ENCODE data around the gene LDLRAD4. TPM values are rescaled to one million over a fixed set of nuclear protein-coding genes. Genes with fewer than 3 reads are reported as not detected.

The LDLRAD4 gene
- total and polyA plus RNA-seq, 2 experiments from 2014 or later = 0.73 to 1.9 TPM

DNA sequence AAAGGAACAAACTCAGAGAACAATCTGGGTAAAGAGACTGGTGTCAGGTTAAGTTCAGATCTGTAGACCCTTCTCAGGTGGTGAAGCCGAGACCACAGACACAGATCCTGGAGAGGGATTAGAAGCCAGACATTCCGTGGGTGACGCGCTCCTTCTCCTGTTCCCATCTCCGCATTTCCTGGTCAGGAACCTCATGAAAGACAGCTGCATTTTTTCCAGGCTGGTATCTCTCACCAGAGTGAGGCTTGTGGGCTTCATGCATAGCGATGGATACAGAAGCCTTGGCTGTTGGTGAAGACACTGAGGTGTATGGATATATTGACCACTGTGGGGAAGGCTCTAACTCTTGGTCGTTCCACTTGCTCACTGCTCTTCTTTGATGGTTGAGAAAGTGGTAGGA is 355.2 kb downstream of the LDLRAD4 start (continued):
- no peak for TF ChIP-seq CREB1 (CRISPR knock-in tag; IDR thresholded peaks at IDR 0.05; ENCODE audit: low read depth)
- TF ChIP-seq, protein P1, sequence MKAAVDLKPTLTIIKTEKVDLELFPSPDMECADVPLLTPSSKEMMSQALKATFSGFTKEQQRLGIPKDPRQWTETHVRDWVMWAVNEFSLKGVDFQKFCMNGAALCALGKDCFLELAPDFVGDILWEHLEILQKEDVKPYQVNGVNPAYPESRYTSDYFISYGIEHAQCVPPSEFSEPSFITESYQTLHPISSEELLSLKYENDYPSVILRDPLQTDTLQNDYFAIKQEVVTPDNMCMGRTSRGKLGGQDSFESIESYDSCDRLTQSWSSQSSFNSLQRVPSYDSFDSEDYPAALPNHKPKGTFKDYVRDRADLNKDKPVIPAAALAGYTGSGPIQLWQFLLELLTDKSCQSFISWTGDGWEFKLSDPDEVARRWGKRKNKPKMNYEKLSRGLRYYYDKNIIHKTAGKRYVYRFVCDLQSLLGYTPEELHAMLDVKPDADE (IDR thresholded peaks at IDR 0.05) = no peak

DNA sequence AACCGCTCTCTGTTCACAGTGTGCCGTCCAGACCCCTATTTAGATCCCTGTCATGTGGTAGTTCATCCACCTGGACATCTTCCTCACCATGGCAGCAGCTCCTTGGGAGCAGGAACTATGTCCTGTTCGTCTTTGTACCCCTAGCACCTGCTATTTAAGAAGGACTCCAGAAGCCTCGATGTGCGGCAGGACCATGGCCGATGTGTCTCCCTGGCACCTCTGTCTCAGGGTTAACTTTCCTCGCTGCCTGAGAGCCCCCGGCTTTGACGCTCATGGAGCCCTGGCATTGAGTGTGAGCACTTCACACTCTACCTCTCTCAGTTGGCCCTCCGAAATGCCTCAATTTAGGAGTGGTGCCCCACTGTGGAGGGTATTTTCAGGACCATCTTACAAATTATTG is 355.8 kb downstream of the LDLRAD4 start:
- H3K4me2 ChIP-seq = no peak overlapping the region
- H3K4me3 Mint-ChIP-seq = no peak overlapping the region
- H3K9me2 ChIP-seq (ENCODE audit: insufficient read depth) = no peaks in the 10 kb centered on the region
- no peaks in the 10 kb centered on the region for H4K20me1 ChIP-seq (replicated peaks; ENCODE audit: insufficient read depth)
- H3K4me1 ChIP-seq (ENCODE audit: insufficient read depth) = no peaks in the 10 kb centered on the region
- ATAC-seq = no peak
- H3K36me3 Mint-ChIP-seq (ENCODE audit: low read depth) = no peaks in the 10 kb centered on the region
- H3K36me3 ChIP-seq (ENCODE audit: insufficient read depth) = no peaks in the 10 kb centered on the region
- peaks cover 2% of the 10 kb centered on the region for H3K27me3 Mint-ChIP-seq (ENCODE audit: insufficient read depth, low read depth, poor library complexity)
- no peaks in the 10 kb centered on the region for H3K4me1 Mint-ChIP-seq
- no peak overlapping the region for H3K27ac Mint-ChIP-seq
- H3F3A ChIP-seq (replicated peaks; ENCODE audit: low read depth) = no peaks in the 10 kb centered on the region
- no peaks in the 10 kb centered on the region for H3K79me2 ChIP-seq (replicated peaks; ENCODE audit: insufficient read depth)
- no peak for DNase-seq (ENCODE audit: low spot score)
- no peak overlapping the region for H3K4me3 ChIP-seq
- no peak overlapping the region for H2AFZ ChIP-seq
- H3K9me3 Mint-ChIP-seq = no peaks in the 10 kb centered on the region; the same call in 2 of the 3 replicates
- no peaks in the 10 kb centered on the region for H3K27me3 ChIP-seq (ENCODE audit: insufficient read depth)
- no peak overlapping the region for H3K27ac ChIP-seq (ENCODE audit: low read depth)
- no peak for TF ChIP-seq JUNB (IDR thresholded peaks at IDR 0.05; ENCODE audit: unreplicated experiment)
- TF ChIP-seq, protein P2, sequence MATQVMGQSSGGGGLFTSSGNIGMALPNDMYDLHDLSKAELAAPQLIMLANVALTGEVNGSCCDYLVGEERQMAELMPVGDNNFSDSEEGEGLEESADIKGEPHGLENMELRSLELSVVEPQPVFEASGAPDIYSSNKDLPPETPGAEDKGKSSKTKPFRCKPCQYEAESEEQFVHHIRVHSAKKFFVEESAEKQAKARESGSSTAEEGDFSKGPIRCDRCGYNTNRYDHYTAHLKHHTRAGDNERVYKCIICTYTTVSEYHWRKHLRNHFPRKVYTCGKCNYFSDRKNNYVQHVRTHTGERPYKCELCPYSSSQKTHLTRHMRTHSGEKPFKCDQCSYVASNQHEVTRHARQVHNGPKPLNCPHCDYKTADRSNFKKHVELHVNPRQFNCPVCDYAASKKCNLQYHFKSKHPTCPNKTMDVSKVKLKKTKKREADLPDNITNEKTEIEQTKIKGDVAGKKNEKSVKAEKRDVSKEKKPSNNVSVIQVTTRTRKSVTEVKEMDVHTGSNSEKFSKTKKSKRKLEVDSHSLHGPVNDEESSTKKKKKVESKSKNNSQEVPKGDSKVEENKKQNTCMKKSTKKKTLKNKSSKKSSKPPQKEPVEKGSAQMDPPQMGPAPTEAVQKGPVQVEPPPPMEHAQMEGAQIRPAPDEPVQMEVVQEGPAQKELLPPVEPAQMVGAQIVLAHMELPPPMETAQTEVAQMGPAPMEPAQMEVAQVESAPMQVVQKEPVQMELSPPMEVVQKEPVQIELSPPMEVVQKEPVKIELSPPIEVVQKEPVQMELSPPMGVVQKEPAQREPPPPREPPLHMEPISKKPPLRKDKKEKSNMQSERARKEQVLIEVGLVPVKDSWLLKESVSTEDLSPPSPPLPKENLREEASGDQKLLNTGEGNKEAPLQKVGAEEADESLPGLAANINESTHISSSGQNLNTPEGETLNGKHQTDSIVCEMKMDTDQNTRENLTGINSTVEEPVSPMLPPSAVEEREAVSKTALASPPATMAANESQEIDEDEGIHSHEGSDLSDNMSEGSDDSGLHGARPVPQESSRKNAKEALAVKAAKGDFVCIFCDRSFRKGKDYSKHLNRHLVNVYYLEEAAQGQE (IDR thresholded peaks at IDR 0.05; ENCODE audit: unreplicated experiment) = no peak
- TF ChIP-seq EZH2phosphoT487 (IDR thresholded peaks at IDR 0.05; ENCODE audit: unreplicated experiment) = no peak
- TF ChIP-seq EZH2 (IDR thresholded peaks at IDR 0.05; ENCODE audit: low read depth, unreplicated experiment) = no peak
- no peak for TF ChIP-seq ZNF331 (CRISPR knock-in tag; IDR thresholded peaks at IDR 0.05; ENCODE audit: low read depth)
- no peak for TF ChIP-seq ZNF114 (CRISPR knock-in tag; IDR thresholded peaks at IDR 0.05)
- TF ChIP-seq, protein P3, sequence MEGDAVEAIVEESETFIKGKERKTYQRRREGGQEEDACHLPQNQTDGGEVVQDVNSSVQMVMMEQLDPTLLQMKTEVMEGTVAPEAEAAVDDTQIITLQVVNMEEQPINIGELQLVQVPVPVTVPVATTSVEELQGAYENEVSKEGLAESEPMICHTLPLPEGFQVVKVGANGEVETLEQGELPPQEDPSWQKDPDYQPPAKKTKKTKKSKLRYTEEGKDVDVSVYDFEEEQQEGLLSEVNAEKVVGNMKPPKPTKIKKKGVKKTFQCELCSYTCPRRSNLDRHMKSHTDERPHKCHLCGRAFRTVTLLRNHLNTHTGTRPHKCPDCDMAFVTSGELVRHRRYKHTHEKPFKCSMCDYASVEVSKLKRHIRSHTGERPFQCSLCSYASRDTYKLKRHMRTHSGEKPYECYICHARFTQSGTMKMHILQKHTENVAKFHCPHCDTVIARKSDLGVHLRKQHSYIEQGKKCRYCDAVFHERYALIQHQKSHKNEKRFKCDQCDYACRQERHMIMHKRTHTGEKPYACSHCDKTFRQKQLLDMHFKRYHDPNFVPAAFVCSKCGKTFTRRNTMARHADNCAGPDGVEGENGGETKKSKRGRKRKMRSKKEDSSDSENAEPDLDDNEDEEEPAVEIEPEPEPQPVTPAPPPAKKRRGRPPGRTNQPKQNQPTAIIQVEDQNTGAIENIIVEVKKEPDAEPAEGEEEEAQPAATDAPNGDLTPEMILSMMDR (conservative IDR thresholded peaks at IDR 0.05; ENCODE audit: low read depth in 2 of 2) = no peak
- TF ChIP-seq STAT1 (IDR thresholded peaks at IDR 0.05; ENCODE audit: unreplicated experiment) = no peak
- TF ChIP-seq, protein P1 (IDR thresholded peaks at IDR 0.05) = no peak
- TF ChIP-seq CREB1 (CRISPR knock-in tag; IDR thresholded peaks at IDR 0.05; ENCODE audit: low read depth) = no peak
- no peak for TF ChIP-seq POLR2AphosphoS5 (IDR thresholded peaks at IDR 0.05; ENCODE audit: low read depth)
- TF ChIP-seq, protein P4, sequence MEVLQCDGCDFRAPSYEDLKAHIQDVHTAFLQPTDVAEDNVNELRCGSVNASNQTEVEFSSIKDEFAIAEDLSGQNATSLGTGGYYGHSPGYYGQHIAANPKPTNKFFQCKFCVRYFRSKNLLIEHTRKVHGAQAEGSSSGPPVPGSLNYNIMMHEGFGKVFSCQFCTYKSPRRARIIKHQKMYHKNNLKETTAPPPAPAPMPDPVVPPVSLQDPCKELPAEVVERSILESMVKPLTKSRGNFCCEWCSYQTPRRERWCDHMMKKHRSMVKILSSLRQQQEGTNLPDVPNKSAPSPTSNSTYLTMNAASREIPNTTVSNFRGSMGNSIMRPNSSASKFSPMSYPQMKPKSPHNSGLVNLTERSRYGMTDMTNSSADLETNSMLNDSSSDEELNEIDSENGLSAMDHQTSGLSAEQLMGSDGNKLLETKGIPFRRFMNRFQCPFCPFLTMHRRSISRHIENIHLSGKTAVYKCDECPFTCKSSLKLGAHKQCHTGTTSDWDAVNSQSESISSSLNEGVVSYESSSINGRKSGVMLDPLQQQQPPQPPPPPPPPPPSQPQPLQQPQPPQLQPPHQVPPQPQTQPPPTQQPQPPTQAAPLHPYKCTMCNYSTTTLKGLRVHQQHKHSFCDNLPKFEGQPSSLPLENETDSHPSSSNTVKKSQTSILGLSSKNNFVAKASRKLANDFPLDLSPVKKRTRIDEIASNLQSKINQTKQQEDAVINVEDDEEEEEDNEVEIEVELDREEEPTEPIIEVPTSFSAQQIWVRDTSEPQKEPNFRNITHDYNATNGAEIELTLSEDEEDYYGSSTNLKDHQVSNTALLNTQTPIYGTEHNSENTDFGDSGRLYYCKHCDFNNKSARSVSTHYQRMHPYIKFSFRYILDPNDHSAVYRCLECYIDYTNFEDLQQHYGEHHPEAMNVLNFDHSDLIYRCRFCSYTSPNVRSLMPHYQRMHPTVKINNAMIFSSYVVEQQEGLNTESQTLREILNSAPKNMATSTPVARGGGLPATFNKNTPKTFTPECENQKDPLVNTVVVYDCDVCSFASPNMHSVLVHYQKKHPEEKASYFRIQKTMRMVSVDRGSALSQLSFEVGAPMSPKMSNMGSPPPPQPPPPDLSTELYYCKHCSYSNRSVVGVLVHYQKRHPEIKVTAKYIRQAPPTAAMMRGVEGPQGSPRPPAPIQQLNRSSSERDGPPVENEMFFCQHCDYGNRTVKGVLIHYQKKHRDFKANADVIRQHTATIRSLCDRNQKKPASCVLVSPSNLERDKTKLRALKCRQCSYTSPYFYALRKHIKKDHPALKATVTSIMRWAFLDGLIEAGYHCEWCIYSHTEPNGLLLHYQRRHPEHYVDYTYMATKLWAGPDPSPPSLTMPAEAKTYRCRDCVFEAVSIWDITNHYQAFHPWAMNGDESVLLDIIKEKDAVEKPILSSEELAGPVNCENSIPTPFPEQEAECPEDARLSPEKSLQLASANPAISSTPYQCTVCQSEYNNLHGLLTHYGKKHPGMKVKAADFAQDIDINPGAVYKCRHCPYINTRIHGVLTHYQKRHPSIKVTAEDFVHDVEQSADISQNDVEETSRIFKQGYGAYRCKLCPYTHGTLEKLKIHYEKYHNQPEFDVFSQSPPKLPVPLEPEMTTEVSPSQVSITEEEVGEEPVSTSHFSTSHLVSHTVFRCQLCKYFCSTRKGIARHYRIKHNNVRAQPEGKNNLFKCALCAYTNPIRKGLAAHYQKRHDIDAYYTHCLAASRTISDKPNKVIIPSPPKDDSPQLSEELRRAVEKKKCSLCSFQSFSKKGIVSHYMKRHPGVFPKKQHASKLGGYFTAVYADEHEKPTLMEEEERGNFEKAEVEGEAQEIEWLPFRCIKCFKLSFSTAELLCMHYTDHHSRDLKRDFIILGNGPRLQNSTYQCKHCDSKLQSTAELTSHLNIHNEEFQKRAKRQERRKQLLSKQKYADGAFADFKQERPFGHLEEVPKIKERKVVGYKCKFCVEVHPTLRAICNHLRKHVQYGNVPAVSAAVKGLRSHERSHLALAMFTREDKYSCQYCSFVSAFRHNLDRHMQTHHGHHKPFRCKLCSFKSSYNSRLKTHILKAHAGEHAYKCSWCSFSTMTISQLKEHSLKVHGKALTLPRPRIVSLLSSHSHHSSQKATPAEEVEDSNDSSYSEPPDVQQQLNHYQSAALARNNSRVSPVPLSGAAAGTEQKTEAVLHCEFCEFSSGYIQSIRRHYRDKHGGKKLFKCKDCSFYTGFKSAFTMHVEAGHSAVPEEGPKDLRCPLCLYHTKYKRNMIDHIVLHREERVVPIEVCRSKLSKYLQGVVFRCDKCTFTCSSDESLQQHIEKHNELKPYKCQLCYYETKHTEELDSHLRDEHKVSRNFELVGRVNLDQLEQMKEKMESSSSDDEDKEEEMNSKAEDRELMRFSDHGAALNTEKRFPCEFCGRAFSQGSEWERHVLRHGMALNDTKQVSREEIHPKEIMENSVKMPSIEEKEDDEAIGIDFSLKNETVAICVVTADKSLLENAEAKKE (CRISPR knock-in tag; IDR thresholded peaks at IDR 0.05) = no peak

Data from GM23338 (cell line).